ENCODE measurements around the gene SLC38A8.

Gene SLC38A8

GRCh38 chr16:84042308-84042878, at the start of gene SLC38A8:
TSS of gene SLC38A8 (minus strand) at chr16:84042795. CDS start at chr16:84042157, 638 bp downstream.
- DNase-seq (ENCODE audit: low read depth, low spot score): no peak

- DNase-seq (ENCODE audit: low read depth, low spot score): no peak
These were observed 48.9 kb upstream of the SLC38A8 start for GRCh38 chr16:84091460-84091859.

GRCh38 chr16:84090211-84090610, 47.6 kb upstream of the SLC38A8 start:
- no peak for DNase-seq (ENCODE audit: low read depth, low spot score)

- DNase-seq (ENCODE audit: low read depth, low spot score): peak; percentile 11
These were observed 46.2 kb upstream of the SLC38A8 start for GRCh38 chr16:84088695-84089395.

- no peak for DNase-seq (ENCODE audit: low read depth, low spot score)
These were observed 45.0 kb upstream of the SLC38A8 start for GRCh38 chr16:84087466-84088151.

- no peak for DNase-seq (ENCODE audit: low read depth, low spot score)
These were observed 44.4 kb upstream of the SLC38A8 start for GRCh38 chr16:84087001-84087400.

- no peak for DNase-seq (ENCODE audit: low read depth, low spot score)
These were observed 43.7 kb upstream of the SLC38A8 start for GRCh38 chr16:84086341-84086740.

- no peak for DNase-seq (ENCODE audit: low read depth, low spot score)
These were observed 43.2 kb upstream of the SLC38A8 start for GRCh38 chr16:84085773-84086172.

- no peak for DNase-seq (ENCODE audit: low read depth, low spot score)
These were observed 42.7 kb upstream of the SLC38A8 start for GRCh38 chr16:84085271-84085667.

- peak; percentile 75 for DNase-seq (ENCODE audit: low read depth, low spot score)
These were observed 42.1 kb upstream of the SLC38A8 start for GRCh38 chr16:84084570-84085270.

- no peak for DNase-seq (ENCODE audit: low read depth, low spot score)
These were observed 40.4 kb upstream of the SLC38A8 start for GRCh38 chr16:84082835-84083569.

- peak; percentile 34 for DNase-seq (ENCODE audit: low read depth, low spot score)
These were observed 39.5 kb upstream of the SLC38A8 start for GRCh38 chr16:84082110-84082509.

GRCh38 chr16:84081446-84081989, 38.9 kb upstream of the SLC38A8 start:
- DNase-seq (ENCODE audit: low read depth, low spot score): no peak

GRCh38 chr16:84080813-84081212, 38.2 kb upstream of the SLC38A8 start:
- no peak for DNase-seq (ENCODE audit: low read depth, low spot score)

GRCh38 chr16:84080378-84080777, 37.8 kb upstream of the SLC38A8 start:
- no peak for DNase-seq (ENCODE audit: low read depth, low spot score)

- DNase-seq (ENCODE audit: low read depth, low spot score): no peak
These were observed 37.1 kb upstream of the SLC38A8 start for GRCh38 chr16:84079664-84080063.

GRCh38 chr16:84075376-84075775, 32.8 kb upstream of the SLC38A8 start:
- no peak for DNase-seq (ENCODE audit: low read depth, low spot score)

GRCh38 chr16:84074721-84075120, 32.1 kb upstream of the SLC38A8 start:
- no peak for DNase-seq (ENCODE audit: low read depth, low spot score)

- no peak for DNase-seq (ENCODE audit: low read depth, low spot score)
These were observed 29.4 kb upstream of the SLC38A8 start for GRCh38 chr16:84072014-84072413.

GRCh38 chr16:84071121-84071520, 28.5 kb upstream of the SLC38A8 start:
- no peak for DNase-seq (ENCODE audit: low read depth, low spot score)

GRCh38 chr16:84069540-84069939, 26.9 kb upstream of the SLC38A8 start:
- DNase-seq (ENCODE audit: low read depth, low spot score): no peak

All from ELF-1 (cell line).